ENCODE results near the gene BCL2L14.

- no peak for TF ChIP-seq ZNF510 (CRISPR knock-in tag; IDR thresholded peaks at IDR 0.05; ENCODE audit: low read depth)
- TF ChIP-seq PHB2 (IDR thresholded peaks at IDR 0.05; ENCODE audit: partially characterized antibody), result no peak
- TF ChIP-seq CTCF (CRISPR knock-in tag; IDR thresholded peaks at IDR 0.05), result no peak
- no peak for TF ChIP-seq ZNF501 (CRISPR knock-in tag; IDR thresholded peaks at IDR 0.05)
- no peak for TF ChIP-seq NFIC (IDR thresholded peaks at IDR 0.05; ENCODE audit: low read length)
- TF ChIP-seq ZBTB44 (CRISPR knock-in tag; IDR thresholded peaks at IDR 0.05), result no peak
- TF ChIP-seq MEF2D (CRISPR knock-in tag; IDR thresholded peaks at IDR 0.05), result no peak
- no peak for TF ChIP-seq JUN (CRISPR knock-in tag; IDR thresholded peaks at IDR 0.05)
- no peak for TF ChIP-seq YY1 (IDR thresholded peaks at IDR 0.05; ENCODE audit: insufficient read depth, insufficient replicate concordance, low read depth, low read length)
- no peak for TF ChIP-seq ZNF691 (CRISPR knock-in tag; IDR thresholded peaks at IDR 0.05; ENCODE audit: borderline replicate concordance, low read depth)
- TF ChIP-seq EED (CRISPR knock-in tag; IDR thresholded peaks at IDR 0.05), result no peak
- TF ChIP-seq POLR2A (IDR thresholded peaks at IDR 0.05; ENCODE audit: insufficient read depth in 1 of 2, low read depth in 2 of 2, low read length in 2 of 2), result no peak
- TF ChIP-seq ZNF652 (CRISPR knock-in tag; IDR thresholded peaks at IDR 0.05; ENCODE audit: borderline replicate concordance, low read depth), result no peak
Observed at GRCh38 chr12:12046401-12046800, 24.3 kb upstream of the BCL2L14 start.
